Measurements from ENCODE around the gene SFTA2.
A peak's percentile ranks its signal among the peaks of the same experiment; 100 is the strongest.
"Not testable (repeated sequence)": the region's sequence is repeated elsewhere in the genome, so short reads cannot be mapped to it uniquely, and the experiment has no call there.

SFTA2 gene

GRCh38 chr6:30918670-30919069 lies 13.3 kb downstream of the SFTA2 start:
- Histone ChIP-seq H3K9ac (ENCODE audit: low read length) (no peak overlapping the region), H3K36me3 (ENCODE audit: control insufficient read depth, insufficient read depth, low read length) (peaks cover 31% of the 10 kb centered on the region), H3K9me3 (ENCODE audit: control insufficient read depth, low read length) (no peaks in the 10 kb centered on the region), H3K4me3 (ENCODE audit: low read length) (no peak overlapping the region), H3K27me3 (ENCODE audit: control insufficient read depth, insufficient read depth, low read length) (no peaks in the 10 kb centered on the region), H3K4me1 (ENCODE audit: control insufficient read depth, insufficient read depth, low read length) (peaks cover 25% of the 10 kb centered on the region)

- no peaks in the 10 kb centered on the region for H3K9me3 ChIP-seq (ENCODE audit: control insufficient read depth, low read length)
- peaks cover 29% of the 10 kb centered on the region for H3K4me1 ChIP-seq (ENCODE audit: control insufficient read depth, insufficient read depth, low read length)
- peaks cover 31% of the 10 kb centered on the region for H3K36me3 ChIP-seq (ENCODE audit: control insufficient read depth, insufficient read depth, low read length)
- H3K9ac ChIP-seq (ENCODE audit: low read length), result no peak overlapping the region
- H3K27me3 ChIP-seq (ENCODE audit: control insufficient read depth, insufficient read depth, low read length), result no peaks in the 10 kb centered on the region
- no peak overlapping the region for H3K4me3 ChIP-seq (ENCODE audit: low read length)
Observed at GRCh38 chr6:30917487-30917886, 14.5 kb downstream of the SFTA2 start.

GRCh38 chr6:30917041-30917440 lies 14.9 kb downstream of the SFTA2 start:
- H3K4me3 ChIP-seq (ENCODE audit: low read length), result no peak overlapping the region
- no peaks in the 10 kb centered on the region for H3K9me3 ChIP-seq (ENCODE audit: control insufficient read depth, low read length)
- H3K4me1 ChIP-seq (ENCODE audit: control insufficient read depth, insufficient read depth, low read length), result peaks cover 29% of the 10 kb centered on the region
- H3K9ac ChIP-seq (ENCODE audit: low read length), result peak overlapping the region; percentile 26
- peaks cover 31% of the 10 kb centered on the region for H3K36me3 ChIP-seq (ENCODE audit: control insufficient read depth, insufficient read depth, low read length)
- H3K27me3 ChIP-seq (ENCODE audit: control insufficient read depth, insufficient read depth, low read length), result no peaks in the 10 kb centered on the region

GRCh38 chr6:30915591-30915946 lies 16.4 kb downstream of the SFTA2 start:
- Histone ChIP-seq H3K4me3 (ENCODE audit: low read length) (no peak overlapping the region), H3K27me3 (ENCODE audit: control insufficient read depth, insufficient read depth, low read length) (no peaks in the 10 kb centered on the region), H3K4me1 (ENCODE audit: control insufficient read depth, insufficient read depth, low read length) (peaks cover 29% of the 10 kb centered on the region), H3K9ac (ENCODE audit: low read length) (peak overlapping the region; percentile 84), H3K36me3 (ENCODE audit: control insufficient read depth, insufficient read depth, low read length) (peaks cover 30% of the 10 kb centered on the region), H3K9me3 (ENCODE audit: control insufficient read depth, low read length) (no peaks in the 10 kb centered on the region)

DNA sequence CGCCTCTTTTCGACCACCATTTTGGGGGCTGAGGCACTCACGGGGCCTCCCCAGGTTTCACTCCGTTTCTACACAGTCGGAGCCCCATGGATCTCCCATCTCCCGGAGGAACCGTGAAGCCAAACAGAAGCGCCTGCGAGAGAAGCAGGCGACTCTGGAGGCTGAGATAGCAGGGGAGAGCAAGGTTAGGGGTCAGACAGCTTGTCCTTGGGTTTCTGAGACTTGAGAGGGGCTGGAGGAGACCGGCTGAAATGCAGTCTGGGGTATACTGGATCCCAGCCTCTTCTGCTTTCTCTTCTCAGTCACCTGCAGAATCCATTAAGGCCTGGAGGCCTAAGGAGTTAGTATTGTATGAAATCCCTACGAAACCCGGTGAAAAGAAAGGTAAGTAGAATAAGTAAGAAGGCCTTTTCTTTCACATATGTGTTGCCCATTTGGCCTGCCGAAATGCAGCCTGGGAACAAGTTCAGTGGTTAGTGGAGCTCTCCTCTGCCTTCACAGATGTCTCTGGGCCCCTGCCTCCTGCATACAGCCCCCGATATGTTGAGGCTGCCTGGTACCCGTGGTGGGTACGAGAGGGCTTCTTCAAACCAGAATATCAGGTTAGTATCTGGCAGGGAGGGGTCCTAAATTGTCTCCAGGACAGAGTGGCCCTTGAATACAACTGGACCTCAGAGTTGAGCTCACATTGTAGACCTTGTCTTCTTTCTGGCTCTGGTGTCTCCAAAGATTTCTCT lies 16.9 kb downstream of the SFTA2 start:
- peak overlapping the region; percentile 84 for H3K9ac ChIP-seq (ENCODE audit: low read length)
- no peaks in the 10 kb centered on the region for H3K27me3 ChIP-seq (ENCODE audit: control insufficient read depth, insufficient read depth, low read length)
- H3K4me3 ChIP-seq (ENCODE audit: low read length), result peak overlapping the region; percentile 65
- H3K9me3 ChIP-seq (ENCODE audit: control insufficient read depth, low read length), result no peaks in the 10 kb centered on the region
- peaks cover 24% of the 10 kb centered on the region for H3K36me3 ChIP-seq (ENCODE audit: control insufficient read depth, insufficient read depth, low read length)
- H3K4me1 ChIP-seq (ENCODE audit: control insufficient read depth, insufficient read depth, low read length), result peaks cover 29% of the 10 kb centered on the region

DNA sequence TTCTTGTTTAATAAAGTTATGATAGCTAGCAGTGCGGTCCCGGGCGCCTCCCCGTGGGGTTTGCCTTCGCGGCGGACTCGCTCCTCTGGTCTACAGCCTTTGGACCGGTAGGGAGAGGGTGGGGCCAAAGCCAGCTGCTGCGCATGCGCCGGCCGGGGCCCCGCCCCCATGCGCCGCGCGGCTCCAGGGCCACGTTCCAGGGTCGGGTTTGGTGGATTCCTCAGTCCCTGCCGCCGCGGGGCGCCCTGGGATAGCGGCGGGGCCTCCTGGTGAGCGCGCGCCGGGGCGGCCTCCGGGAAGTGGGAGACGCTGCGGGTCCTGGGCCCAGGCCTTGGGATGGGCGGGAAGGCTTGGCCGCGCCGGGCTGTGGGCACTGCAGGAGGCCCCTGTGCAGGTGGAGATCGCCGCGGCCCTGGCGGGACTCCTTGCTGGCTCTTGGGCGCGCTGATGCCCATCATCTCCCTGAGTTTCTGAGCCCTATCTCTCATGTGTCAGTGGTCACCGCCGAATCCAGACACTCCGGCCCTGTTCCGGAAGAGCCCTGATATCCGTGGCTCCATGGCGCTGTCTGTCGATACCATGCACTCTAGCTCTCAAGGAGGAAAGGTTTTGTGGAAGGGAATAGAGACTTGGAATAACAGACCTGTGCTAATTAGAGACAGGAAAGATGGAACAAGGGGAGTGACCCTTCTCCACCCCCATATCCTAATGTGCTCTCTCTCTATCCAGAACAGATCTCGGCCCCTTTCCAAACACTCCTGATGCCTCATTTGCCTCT lies 17.7 kb downstream of the SFTA2 start, which contains the start of gene VARS2:
VARS2 (plus strand) TSS at position 163 of the 778 bp plus-strand sequence; CDS start at position 762, 599 bp downstream.
- Histone ChIP-seq H3K4me1 (ENCODE audit: control insufficient read depth, insufficient read depth, low read length) (peaks cover 29% of the 10 kb centered on the region), H3K36me3 (ENCODE audit: control insufficient read depth, insufficient read depth, low read length) (peaks cover 18% of the 10 kb centered on the region)

GRCh38 chr6:30913721-30914075 lies 18.3 kb downstream of the SFTA2 start:
- H3K9ac ChIP-seq (ENCODE audit: low read length), result peak overlapping the region; percentile 84
- peaks cover 18% of the 10 kb centered on the region for H3K36me3 ChIP-seq (ENCODE audit: control insufficient read depth, insufficient read depth, low read length)
- H3K4me1 ChIP-seq (ENCODE audit: control insufficient read depth, insufficient read depth, low read length), result peaks cover 32% of the 10 kb centered on the region
- peak overlapping the region; percentile 28 for H3K4me3 ChIP-seq (ENCODE audit: low read length)
- H3K27me3 ChIP-seq (ENCODE audit: control insufficient read depth, insufficient read depth, low read length), result no peaks in the 10 kb centered on the region
- H3K9me3 ChIP-seq (ENCODE audit: control insufficient read depth, low read length), result no peaks in the 10 kb centered on the region

More for the DNA sequence above, 17.7 kb downstream of the SFTA2 start, which contains the start of gene VARS2:
- no peaks in the 10 kb centered on the region for H3K9me3 ChIP-seq (ENCODE audit: control insufficient read depth, low read length)
- no peaks in the 10 kb centered on the region for H3K27me3 ChIP-seq (ENCODE audit: control insufficient read depth, insufficient read depth, low read length)
- H3K9ac ChIP-seq (ENCODE audit: low read length), result peak within 1 kb of the TSS; percentile 84
- H3K4me3 ChIP-seq (ENCODE audit: low read length), result peak within 1 kb of the TSS; percentile 65

GRCh38 chr6:30912746-30913520 lies 19.0 kb downstream of the SFTA2 start:
- H3K9me3 ChIP-seq (ENCODE audit: control insufficient read depth, low read length), result no peaks in the 10 kb centered on the region
- H3K4me1 ChIP-seq (ENCODE audit: control insufficient read depth, insufficient read depth, low read length), result peaks cover 35% of the 10 kb centered on the region
- no peak overlapping the region for H3K4me3 ChIP-seq (ENCODE audit: low read length)
- H3K27me3 ChIP-seq (ENCODE audit: control insufficient read depth, insufficient read depth, low read length), result no peaks in the 10 kb centered on the region
- H3K36me3 ChIP-seq (ENCODE audit: control insufficient read depth, insufficient read depth, low read length), result peaks cover 15% of the 10 kb centered on the region
- H3K9ac ChIP-seq (ENCODE audit: low read length), result peak overlapping the region; percentile 84

GRCh38 chr6:30910473-30910872 lies 21.5 kb downstream of the SFTA2 start:
- peaks cover 29% of the 10 kb centered on the region for H3K4me1 ChIP-seq (ENCODE audit: control insufficient read depth, insufficient read depth, low read length)
- H3K9ac ChIP-seq (ENCODE audit: low read length); H3K4me3 ChIP-seq (ENCODE audit: low read length); H3K27me3 ChIP-seq (ENCODE audit: control insufficient read depth, insufficient read depth, low read length); H3K36me3 ChIP-seq (ENCODE audit: control insufficient read depth, insufficient read depth, low read length); H3K9me3 ChIP-seq (ENCODE audit: control insufficient read depth, low read length): not testable (repeated sequence)

GRCh38 chr6:30908700-30909099 lies 23.3 kb downstream of the SFTA2 start:
- Histone ChIP-seq H3K9me3 (ENCODE audit: control insufficient read depth, low read length) (no peaks in the 10 kb centered on the region), H3K9ac (ENCODE audit: low read length) (peak overlapping the region; percentile 82), H3K36me3 (ENCODE audit: control insufficient read depth, insufficient read depth, low read length) (peaks cover 7% of the 10 kb centered on the region), H3K27me3 (ENCODE audit: control insufficient read depth, insufficient read depth, low read length) (no peaks in the 10 kb centered on the region), H3K4me1 (ENCODE audit: control insufficient read depth, insufficient read depth, low read length) (peaks cover 16% of the 10 kb centered on the region), H3K4me3 (ENCODE audit: low read length) (peak overlapping the region; percentile 95)

DNA sequence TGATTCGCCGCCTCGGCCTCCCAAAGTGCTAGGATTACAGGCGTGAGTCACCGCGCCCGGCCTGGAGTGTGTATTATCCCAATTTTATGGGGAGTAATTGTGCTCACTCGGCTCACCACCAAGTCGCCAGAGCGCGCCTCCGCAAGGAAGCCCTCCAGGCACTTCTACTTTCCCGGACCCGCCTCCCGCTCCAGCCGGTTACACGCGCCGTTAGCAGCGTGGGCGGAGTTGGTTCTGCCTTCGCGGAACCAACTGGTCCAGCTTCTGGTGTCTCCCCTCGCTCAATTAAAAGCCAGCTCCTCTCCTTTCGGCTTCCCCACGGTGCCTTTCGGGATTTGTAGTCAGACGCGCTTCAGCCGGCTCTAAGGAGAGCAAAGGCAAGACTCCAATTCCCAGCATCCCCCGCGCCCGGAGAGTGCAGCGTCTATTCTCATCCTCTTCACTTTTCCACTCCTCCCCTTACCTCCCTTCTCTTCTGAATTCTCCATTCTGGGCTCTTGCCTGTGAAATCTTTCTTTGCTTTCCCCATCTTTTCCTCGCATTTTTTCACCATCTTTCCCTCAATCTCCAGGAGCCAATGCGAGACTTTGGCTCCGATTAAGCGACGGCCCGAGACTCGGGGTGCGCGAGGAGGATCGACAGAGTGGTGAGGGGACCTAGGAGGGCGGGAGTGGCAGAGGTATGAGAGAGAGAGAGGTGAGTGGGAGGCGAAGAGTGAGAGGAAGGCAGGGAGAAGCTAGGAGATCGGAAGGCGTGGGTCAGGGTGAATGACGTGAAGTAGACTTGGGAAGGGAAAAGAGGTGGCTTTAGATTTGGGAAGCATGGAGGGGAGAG lies 24.0 kb downstream of the SFTA2 start, which contains the start of gene GTF2H4:
GTF2H4 (plus strand) TSS at position 450 of the 834 bp plus-strand sequence.
- H3K36me3 ChIP-seq (ENCODE audit: control insufficient read depth, insufficient read depth, low read length), result peaks cover 7% of the 10 kb centered on the region
- H3K4me1 ChIP-seq (ENCODE audit: control insufficient read depth, insufficient read depth, low read length), result peaks cover 12% of the 10 kb centered on the region
- no peaks in the 10 kb centered on the region for H3K27me3 ChIP-seq (ENCODE audit: control insufficient read depth, insufficient read depth, low read length)
- peak within 1 kb of the TSS; percentile 82 for H3K9ac ChIP-seq (ENCODE audit: low read length)
- peak within 1 kb of the TSS; percentile 95 for H3K4me3 ChIP-seq (ENCODE audit: low read length)
- H3K9me3 ChIP-seq (ENCODE audit: control insufficient read depth, low read length), result no peaks in the 10 kb centered on the region

All from mucosa of stomach (tissue), 1 donor.